Left lung (tissue), 10 donors: ENCODE results near the gene KIF11. TPM values are rescaled to one million over a fixed set of nuclear protein-coding genes. Genes with fewer than 3 reads are reported as not detected.

Experiments
- ATAC-seq: fragments of 200-7000 bp; cut with Tn5 transposase; one replicate; pipeline ENCODE4 v1.9.1; 2020; ENCODE audit warnings: moderate library complexity
- DNase-seq, 4 donors: peaks; one replicate each; pipeline ENCODE4 v3.0.0-alpha.2; 2013 to 2020
- H3K27ac ChIP-seq, 2 donors: fragments of 200-600 bp; sonication (generic) in 1 of 2; one replicate each; pipeline versions ENCODE4 v1.5.0 to v1.8.0; 2020 to 2021
- H3K27me3 ChIP-seq, 2 donors: fragments of 200-600 bp; sonication (generic) in 1 of 2; one replicate each; pipeline versions ENCODE4 v1.5.0 to v1.8.0; 2020 to 2021
- H3K36me3 ChIP-seq, 2 donors: fragments of 200-600 bp; sonication (generic) in 1 of 2; one replicate each; pipeline versions ENCODE4 v1.5.0 to v1.8.0; 2020 to 2021
- H3K4me1 ChIP-seq, 2 donors: fragments of 200-600 bp; one replicate each; pipeline ENCODE4 v1.8.0; 2021
- H3K4me3 ChIP-seq, 2 donors: fragments of 200-600 bp; sonication (generic) in 1 of 2; one replicate each; pipeline versions ENCODE4 v1.5.0 to v1.8.0; 2020 to 2021; ENCODE audit warnings: mild to moderate bottlenecking in 1 of 2
- H3K9me3 ChIP-seq, 2 donors: fragments of 200-600 bp; sonication (generic) in 1 of 2; one replicate each; pipeline versions ENCODE4 v1.5.0 to v1.8.0; 2020 to 2021
- CTCF ChIP-seq, 2 donors: fragments of 200-600 bp; sonication (generic) in 1 of 2; IDR thresholded peaks; one replicate each; pipeline versions ENCODE4 v1.5.0 to v1.8.0; 2021; ENCODE audit warnings: antibody characterized with exemption in 2 of 2
- intact Hi-C, 2 donors: fragments of 100-400 bp; cut with DNase I; formaldehyde crosslinking; loops; one replicate each; pipeline versions ENCODE4 v1.11.2 to v1.14.2; 2022
- polyA plus RNA-seq, 6 donors: library from polyadenylated mRNA; unstranded; fragments of 120-200 nt; gene quantifications; one replicate each; pipeline ENCODE4 v1.2.1, GENCODE V29; 2013; ENCODE audit not compliant: insufficient read length in 6 of 6
- total RNA-seq, 2 donors: library from RNA; stranded (reverse); fragmentation: NEBNext Ultra II Directional; extraction: Animal tissue kit (Norgen Biotek cat#: 25700); gene quantifications; one replicate each; pipeline ENCODE4 v1.2.1, GENCODE V29; 2021
- donor health status: DM: no; HTN: yes; CAD: no.
- donor health status: DM: no; HTN: no; CAD: no.

The KIF11 gene
- total and polyA plus RNA-seq, 8 donors: 3.0 to 55.3 (median 28.0) TPM

- Histone ChIP-seq H3K4me3 (no peak overlapping the region), H3K27ac (no peak overlapping the region), H3K36me3 (no peaks in the 10 kb centered on the region), H3K4me1 (peaks cover 0 to 20% of the 10 kb centered on the region in 2 donors), H3K9me3 (no peaks in the 10 kb centered on the region), H3K27me3 (no peaks in the 10 kb centered on the region)
- no peak for TF ChIP-seq CTCF (IDR thresholded peaks at IDR 0.05)
- no peak for ATAC-seq
- no peak for DNase-seq
- intact Hi-C loops: no loop called here
Measured at GRCh38 chr10:92598321-92598720, 5.4 kb downstream of the KIF11 start.

- intact Hi-C loops: no loop called here
- Histone ChIP-seq H3K9me3 (no peaks in the 10 kb centered on the region), H3K36me3 (no peaks in the 10 kb centered on the region), H3K4me1 (no peaks in the 10 kb centered on the region), H3K27ac (no peak overlapping the region), H3K4me3 (no peak overlapping the region), H3K27me3 (no peaks in the 10 kb centered on the region)
- TF ChIP-seq CTCF (IDR thresholded peaks at IDR 0.05): no peak
- no peak for ATAC-seq
- DNase-seq: no peak
Measured at GRCh38 chr10:92604841-92605240, 11.9 kb downstream of the KIF11 start.

GRCh38 chr10:92615515-92615914, 22.6 kb downstream of the KIF11 start:
- Histone ChIP-seq H3K27ac (no peak overlapping the region), H3K4me1 (no peaks in the 10 kb centered on the region), H3K27me3 (no peaks in the 10 kb centered on the region), H3K36me3 (peaks cover 0 to 10% of the 10 kb centered on the region in 2 donors), H3K4me3 (no peak overlapping the region), H3K9me3 (no peaks in the 10 kb centered on the region)
- intact Hi-C loops: no loop called here
- DNase-seq: no peak
- no peak for TF ChIP-seq CTCF (IDR thresholded peaks at IDR 0.05)
- ATAC-seq: no peak

GRCh38 chr10:92619368-92619767, 26.4 kb downstream of the KIF11 start:
- Histone ChIP-seq H3K9me3 (no peaks in the 10 kb centered on the region), H3K27me3 (no peaks in the 10 kb centered on the region), H3K27ac (no peak overlapping the region), H3K36me3 (peaks cover 0 to 14% of the 10 kb centered on the region in 2 donors), H3K4me3 (no peak overlapping the region), H3K4me1 (no peaks in the 10 kb centered on the region)
- TF ChIP-seq CTCF (IDR thresholded peaks at IDR 0.05): no peak
- DNase-seq (no peak), ATAC-seq (no peak)
- intact Hi-C loops: no loop called here

GRCh38 chr10:92627845-92628480, 35.0 kb downstream of the KIF11 start:
- H3K9me3 ChIP-seq: no peaks in the 10 kb centered on the region
- H3K4me1 ChIP-seq: no peaks in the 10 kb centered on the region
- DNase-seq (peak in 1 of 4 donors; percentile 13), ATAC-seq (no peak)
- H3K27ac ChIP-seq: no peak overlapping the region
- H3K36me3 ChIP-seq: peaks cover 0 to 3% of the 10 kb centered on the region in 2 donors
- no peak overlapping the region for H3K4me3 ChIP-seq
- no peaks in the 10 kb centered on the region for H3K27me3 ChIP-seq
- no peak for TF ChIP-seq CTCF (IDR thresholded peaks at IDR 0.05)
- intact Hi-C loops: no loop called here
